Measurements from ENCODE around the gene EXO1.

DNA sequence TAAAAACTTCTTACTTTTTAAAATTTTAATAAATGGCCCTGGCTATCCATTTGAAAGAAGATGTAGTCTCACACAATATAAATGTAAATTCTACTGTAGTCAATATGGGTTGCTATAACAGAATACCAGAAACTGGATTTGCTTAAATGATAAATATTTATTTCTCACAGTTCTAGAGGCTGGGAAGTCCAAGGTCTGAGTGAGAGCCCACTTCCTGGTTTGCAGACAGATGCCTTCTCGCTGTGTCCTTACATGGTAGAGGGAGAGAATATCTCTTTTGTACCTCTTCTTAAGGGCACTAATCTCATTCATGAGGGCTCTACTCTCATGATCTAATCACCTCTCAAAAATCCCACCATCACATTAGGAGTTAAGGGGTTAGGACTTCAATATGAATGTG is 35.2 kb downstream of the EXO1 start:
- TF ChIP-seq CTCF (IDR thresholded peaks at IDR 0.05) = no peak
- no peak for TF ChIP-seq POLR2A (IDR thresholded peaks at IDR 0.05)

All from thyroid gland (tissue), 4 donors.